Endothelial cell of umbilical vein (primary cell): Measurements from ENCODE around the gene CDK5RAP2. TPM values are rescaled to one million over a fixed set of nuclear protein-coding genes. Genes with fewer than 3 reads are reported as not detected.

Experiments used
- BruUV-seq: library from RNA; stranded (reverse); fragments of 400-500 nt; replicated peaks from 2 replicates; lab custom pipeline; 2021; lab: Mats Ljungman, UMichigan
- CTCF ChIA-PET: fragments of 300-600, 350-600 bp; sonication (Branson Sonifier 250); formaldehyde crosslinking; loops from one replicate; lab custom pipeline; 2021; ENCODE audit warnings: antibody characterized with exemption, inconsistent platforms; lab: Charles Lee
- POLR2A ChIA-PET: fragments of 300-600, 350-600 bp; sonication (Branson Sonifier 250); formaldehyde crosslinking; loops from one replicate; lab custom pipeline; 2021; ENCODE audit warnings: antibody characterized with exemption, inconsistent platforms; lab: Charles Lee
- DNase-seq: peaks from one replicate; pipeline ENCODE4 v3.0.0-alpha.2; 2011; ENCODE audit warnings: low read depth, low spot score
- FAIRE-seq: peaks from 2 replicates; lab custom pipeline; 2011; peaks lifted over from hg19 to GRCh38; lab: Jason Lieb, UNC
- H2AFZ ChIP-seq: 2 replicates; pipeline ENCODE4 v1.6.0; 2012; ENCODE audit warnings: low read depth, low read length, control low read depth, inconsistent platforms
- H3K27ac ChIP-seq: 2 replicates; pipeline ENCODE4 v1.5.1; 2011; ENCODE audit warnings: low read depth, mild to moderate bottlenecking, control low read depth, low read length, moderate library complexity; ENCODE audit not compliant: insufficient read depth
- H3K27me3 ChIP-seq, 2 experiments: 2 replicates each; pipeline versions ENCODE4 v1.6.0 to v1.6.1; 2011; ENCODE audit warnings: low read length in 2 of 2, mixed read lengths in 1 of 2; ENCODE audit not compliant: control insufficient read depth in 2 of 2, insufficient read depth in 2 of 2
- H3K36me3 ChIP-seq, 2 experiments: 2 replicates in 1 of 2; 3 replicates in 1 of 2; pipeline ENCODE4 v1.5.1; 2011; ENCODE audit warnings: low read length in 2 of 2, mild to moderate bottlenecking in 1 of 2, moderate library complexity in 1 of 2; ENCODE audit not compliant: control insufficient read depth in 2 of 2, insufficient read depth in 2 of 2; ENCODE audit errors: extremely low read depth in 1 of 2
- H3K4me1 ChIP-seq: 3 replicates; pipeline ENCODE4 v1.5.1; 2011; ENCODE audit warnings: mild to moderate bottlenecking, low read length; ENCODE audit not compliant: control insufficient read depth, insufficient read depth; ENCODE audit errors: extremely low read depth
- H3K4me2 ChIP-seq: 2 replicates; pipeline ENCODE4 v1.6.1; 2011; ENCODE audit warnings: low read length, control low read depth, mixed read lengths; ENCODE audit not compliant: insufficient read depth
- H3K4me3 ChIP-seq, 3 experiments: fragments of 200-600 bp in 1 of 3; sonication (generic), shearing (Covaris generic) in 1 of 3; replicated peaks in 1 of 3; 2 replicates each; pipeline ENCODE4 v1.5.1; 2011 to 2016; ENCODE audit warnings: control low read depth in 3 of 3, low read length in 3 of 3, mild to moderate bottlenecking in 2 of 3, inconsistent platforms in 1 of 3, low read depth in 1 of 3, moderate library complexity in 1 of 3; ENCODE audit not compliant: insufficient read depth in 1 of 3
- H3K79me2 ChIP-seq: 2 replicates; pipeline ENCODE4 v1.6.0; 2012; ENCODE audit warnings: low read length, inconsistent platforms; ENCODE audit not compliant: control insufficient read depth, insufficient read depth
- H3K9ac ChIP-seq: replicated peaks from 2 replicates; pipeline ENCODE3; 2011; ENCODE audit warnings: low read length, control low read depth; ENCODE audit not compliant: insufficient read depth; ENCODE audit errors: extremely low read depth
- H3K9me1 ChIP-seq: replicated peaks from 3 replicates; pipeline ENCODE4 v1.6.0; 2011; ENCODE audit warnings: mild to moderate bottlenecking, low read length; ENCODE audit not compliant: control insufficient read depth, insufficient read depth; ENCODE audit errors: extremely low read depth
- H3K9me3 ChIP-seq: replicated peaks from 2 replicates; pipeline ENCODE4 v1.5.1; 2012; ENCODE audit warnings: low read length, inconsistent platforms; ENCODE audit not compliant: control insufficient read depth, insufficient read depth
- H4K20me1 ChIP-seq: replicated peaks from 2 replicates; pipeline ENCODE3; 2011; ENCODE audit warnings: mild to moderate bottlenecking, low read length; ENCODE audit not compliant: control insufficient read depth, insufficient read depth; ENCODE audit errors: extremely low read depth
- EZH2 ChIP-seq: IDR thresholded peaks from 2 replicates; pipeline ENCODE4 v1.6.1; 2012; ENCODE audit warnings: borderline replicate concordance, low read depth, mild to moderate bottlenecking, moderate library complexity, low read length, inconsistent platforms; ENCODE audit not compliant: severe bottlenecking
- FOS ChIP-seq: IDR thresholded peaks from 2 replicates; pipeline ENCODE4 v1.6.1; 2011; ENCODE audit warnings: mild to moderate bottlenecking, low read length, moderate library complexity, borderline replicate concordance; ENCODE audit not compliant: insufficient read depth
- GATA2 ChIP-seq: IDR thresholded peaks from 2 replicates; pipeline ENCODE4 v1.7.0; 2011; ENCODE audit warnings: low read depth, mild to moderate bottlenecking, moderate library complexity, mixed read lengths, low read length; ENCODE audit not compliant: insufficient read length, insufficient read depth
- JUN ChIP-seq: IDR thresholded peaks from 2 replicates; pipeline ENCODE4 v1.6.1; 2011; ENCODE audit warnings: borderline replicate concordance, low read depth; ENCODE audit not compliant: insufficient read length, insufficient read depth
- MAX ChIP-seq: IDR thresholded peaks from 2 replicates; pipeline ENCODE4 v1.6.1; 2011; ENCODE audit not compliant: insufficient read depth, insufficient read length
- MYC ChIP-seq: IDR thresholded peaks from one replicate; pipeline ENCODE4 v1.6.1; 2011; ENCODE audit warnings: mild to moderate bottlenecking, low read depth, low read length
- POLR2A ChIP-seq: IDR thresholded peaks from 2 replicates; pipeline ENCODE4 v1.6.1; 2012; ENCODE audit warnings: low read depth, mild to moderate bottlenecking, control low read depth, low read length
- POLR2AphosphoS5 ChIP-seq: IDR thresholded peaks from 2 replicates; pipeline ENCODE4 v1.6.1; 2012; ENCODE audit warnings: low read depth, mild to moderate bottlenecking, control low read depth, low read length, moderate library complexity; ENCODE audit not compliant: insufficient read depth
- dilution Hi-C: fragments of 300-500 bp; cut with MboI; formaldehyde crosslinking; loops from one replicate; pipeline ENCODE4 v1.15.0; 2019; ENCODE audit warnings: low sequenced_read_pairs; ENCODE audit not compliant: extremely low pct_ligation_motif_present
- intact Hi-C: fragments of 100-400 bp; cut with micrococcal nuclease; formaldehyde crosslinking; loops from one replicate; pipeline ENCODE4 v1.10.0; 2022
- polyA plus RNA-seq, 4 experiments: library from polyadenylated mRNA; depleted of rRNA in 3 of 4; stranded (reverse) in 3 of 4; unstranded in 1 of 4; fragments of >200 nt; gene quantifications; 2 replicates each; pipeline versions ENCODE4 v1.2.1 to v1.2.3, GENCODE V29; 2011 to 2012; ENCODE audit warnings: missing spikeins in 1 of 4
- total RNA-seq: library from RNA; stranded (reverse); gene quantifications from 2 replicates; pipeline ENCODE4 v1.2.3, GENCODE V29; 2021
- TF ChIP-seq, protein P1 (sequence below), 2 donors: IDR thresholded peaks; 1 replicate in 1 of 2; 2 replicates in 1 of 2; pipeline ENCODE4 v1.5.1; 2011; ENCODE audit warnings: low read length in 2 of 2, mild to moderate bottlenecking in 2 of 2, moderate library complexity in 2 of 2, control low read depth in 1 of 2, inconsistent platforms in 1 of 2, low read depth in 1 of 2; ENCODE audit not compliant: insufficient read depth in 1 of 2; ENCODE audit errors: extremely low read depth in 1 of 2

Gene CDK5RAP2
- total and polyA plus RNA-seq, 2 donors (not counting 3 experiments of a cell fraction or from before 2014, with no cell fraction given) = 17.5 to 56.7 TPM

- Histone ChIP-seq H3K27me3 (no peaks in the 10 kb centered on the region), H3K9me1 (no peaks in the 10 kb centered on the region), H3K27ac (no peak overlapping the region), H3K4me2 (no peak overlapping the region), H3K4me1 (no peaks in the 10 kb centered on the region), H3K79me2 (no peaks in the 10 kb centered on the region), H3K4me3 (no peak overlapping the region), H4K20me1 (no peaks in the 10 kb centered on the region), H3K9me3 (no peaks in the 10 kb centered on the region), H3K9ac (no peak overlapping the region), H2AFZ (no peak overlapping the region), H3K36me3 (peaks cover 3 to 7% of the 10 kb centered on the region in 2 experiments)
- ChIA-PET POLR2A (no interaction called here), CTCF (interaction anchor here (1.6 kb wide), 1 partner anchor 21 kb away, joined by 6 read pairs; no protein-coding TSS in a partner anchor)
- no TSS peak for BruUV-seq
- intact Hi-C loops (no loop called here), dilution Hi-C loops (no loop called here)
- FAIRE-seq = no peak
- no peak for TF ChIP-seq POLR2AphosphoS5
- no peak for TF ChIP-seq FOS
- no peak for TF ChIP-seq POLR2A
- TF ChIP-seq JUN = no peak
- TF ChIP-seq, protein P1, sequence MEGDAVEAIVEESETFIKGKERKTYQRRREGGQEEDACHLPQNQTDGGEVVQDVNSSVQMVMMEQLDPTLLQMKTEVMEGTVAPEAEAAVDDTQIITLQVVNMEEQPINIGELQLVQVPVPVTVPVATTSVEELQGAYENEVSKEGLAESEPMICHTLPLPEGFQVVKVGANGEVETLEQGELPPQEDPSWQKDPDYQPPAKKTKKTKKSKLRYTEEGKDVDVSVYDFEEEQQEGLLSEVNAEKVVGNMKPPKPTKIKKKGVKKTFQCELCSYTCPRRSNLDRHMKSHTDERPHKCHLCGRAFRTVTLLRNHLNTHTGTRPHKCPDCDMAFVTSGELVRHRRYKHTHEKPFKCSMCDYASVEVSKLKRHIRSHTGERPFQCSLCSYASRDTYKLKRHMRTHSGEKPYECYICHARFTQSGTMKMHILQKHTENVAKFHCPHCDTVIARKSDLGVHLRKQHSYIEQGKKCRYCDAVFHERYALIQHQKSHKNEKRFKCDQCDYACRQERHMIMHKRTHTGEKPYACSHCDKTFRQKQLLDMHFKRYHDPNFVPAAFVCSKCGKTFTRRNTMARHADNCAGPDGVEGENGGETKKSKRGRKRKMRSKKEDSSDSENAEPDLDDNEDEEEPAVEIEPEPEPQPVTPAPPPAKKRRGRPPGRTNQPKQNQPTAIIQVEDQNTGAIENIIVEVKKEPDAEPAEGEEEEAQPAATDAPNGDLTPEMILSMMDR (IDR thresholded peaks at IDR 0.05; ENCODE audit: extremely low read depth in 1 of 2, insufficient read depth in 1 of 2, low read depth in 1 of 2, low read length in 2 of 2) = no peak
- TF ChIP-seq GATA2 = no peak
- TF ChIP-seq EZH2 = no peak
- TF ChIP-seq MYC = no peak
- TF ChIP-seq MAX = no peak
- DNase-seq = no peak
These were observed 192.5 kb downstream of the CDK5RAP2 start for GRCh38 chr9:120387257-120388002.
